ENCODE measurements around the gene CWC27.

Gene CWC27

GRCh38 chr5:64971513-64971912 lies 202.8 kb downstream of the CWC27 start:
- CTCF ChIA-PET, result interaction anchor here (0.8 kb wide), 1 partner anchor 15 kb away, joined by 3 read pairs; no protein-coding TSS in a partner anchor
- Histone ChIP-seq H3K36me3 (ENCODE audit: control insufficient read depth in 2 of 2, insufficient read depth in 1 of 2, low read length in 2 of 2) (peaks cover 0 to 4% of the 10 kb centered on the region in 2 experiments; a peak in 1 of 3 replicates), H3K4me3 (ENCODE audit: low read depth, low read length) (no peak overlapping the region), H3K9me3 (ENCODE audit: control insufficient read depth, insufficient read depth, low read depth, low read length) (no peaks in the 10 kb centered on the region), H3K27ac (ENCODE audit: extremely low read depth, low read depth, low read length) (no peak overlapping the region), H3K4me1 (ENCODE audit: control insufficient read depth, insufficient read depth, low read length) (no peaks in the 10 kb centered on the region)
- TF ChIP-seq ZNF155 (tag by site-specific recombination; IDR thresholded peaks at IDR 0.05) (no peak), ZNF707 (tag by site-specific recombination; IDR thresholded peaks at IDR 0.05) (no peak), ZNF248 (tag by site-specific recombination; IDR thresholded peaks at IDR 0.05) (no peak), PRDM2 (tag by site-specific recombination; IDR thresholded peaks at IDR 0.05; ENCODE audit: borderline replicate concordance) (no peak)
- POLR2A ChIA-PET, result no interaction called here

GRCh38 chr5:64971990-64972389 lies 203.3 kb downstream of the CWC27 start:
- Histone ChIP-seq H3K9me3 (ENCODE audit: control insufficient read depth, insufficient read depth, low read depth, low read length) (no peaks in the 10 kb centered on the region), H3K27ac (ENCODE audit: extremely low read depth, low read depth, low read length) (no peak overlapping the region), H3K36me3 (ENCODE audit: control insufficient read depth in 2 of 2, insufficient read depth in 1 of 2, low read length in 2 of 2) (peaks cover 0 to 4% of the 10 kb centered on the region in 2 experiments; a peak in 1 of 3 replicates), H3K4me3 (ENCODE audit: low read depth, low read length) (no peak overlapping the region), H3K4me1 (ENCODE audit: control insufficient read depth, insufficient read depth, low read length) (no peaks in the 10 kb centered on the region)
- TF ChIP-seq FEZF1 (tag by site-specific recombination; IDR thresholded peaks at IDR 0.05) (no peak), ZNF426 (tag by site-specific recombination; IDR thresholded peaks at IDR 0.05) (no peak), ZNF48 (tag by site-specific recombination; IDR thresholded peaks at IDR 0.05) (no peak), ZFP3 (tag by site-specific recombination; IDR thresholded peaks at IDR 0.05; ENCODE audit: low read depth) (no peak)
- CTCF ChIA-PET, result interaction anchor here (0.8 kb wide), 1 partner anchor 15 kb away, joined by 3 read pairs; no protein-coding TSS in a partner anchor
- POLR2A ChIA-PET, result no interaction called here

DNA sequence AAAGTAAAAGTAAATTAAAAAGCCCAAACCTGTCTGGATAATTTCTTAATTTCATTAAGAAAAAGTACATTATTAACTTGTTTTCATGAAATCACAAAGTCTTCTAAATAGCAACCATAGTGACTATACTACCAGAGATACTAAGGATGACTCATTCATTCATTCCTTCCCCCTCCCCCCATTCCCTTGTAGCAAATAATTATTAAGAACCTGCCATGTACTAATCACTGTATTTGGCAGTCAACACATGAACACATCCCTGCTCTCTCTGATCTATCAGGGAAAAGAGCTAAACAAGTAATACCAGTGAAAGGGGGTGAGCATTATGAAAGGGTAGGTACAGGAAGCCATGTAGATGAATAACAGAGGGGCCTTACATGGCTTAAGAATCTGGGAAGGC lies 203.9 kb downstream of the CWC27 start:
- H3K27ac ChIP-seq (ENCODE audit: extremely low read depth, low read depth, low read length), result no peak overlapping the region
- peaks cover 2 to 4% of the 10 kb centered on the region in 2 experiments; a peak in 2 of 3 replicates for H3K36me3 ChIP-seq (ENCODE audit: control insufficient read depth in 2 of 2, insufficient read depth in 1 of 2, low read length in 2 of 2)
- ChIA-PET CTCF (interaction anchor here (0.5 kb wide), 1 partner anchor 27 kb away, joined by 3 read pairs; no protein-coding TSS in a partner anchor), POLR2A (no interaction called here)
- H3K9me3 ChIP-seq (ENCODE audit: control insufficient read depth, insufficient read depth, low read depth, low read length), result no peaks in the 10 kb centered on the region
- no peak for TF ChIP-seq ZNF560 (tag by site-specific recombination; IDR thresholded peaks at IDR 0.05; ENCODE audit: borderline replicate concordance)
- TF ChIP-seq ZNF24 (tag by site-specific recombination; IDR thresholded peaks at IDR 0.05), result no peak
- no peak for TF ChIP-seq ZNF169 (tag by site-specific recombination; IDR thresholded peaks at IDR 0.05)
- no peak for TF ChIP-seq ZNF571 (tag by site-specific recombination; IDR thresholded peaks at IDR 0.05)
- no peak for TF ChIP-seq KLF1 (tag by site-specific recombination; IDR thresholded peaks at IDR 0.05)
- TF ChIP-seq ZNF426 (tag by site-specific recombination; IDR thresholded peaks at IDR 0.05), result no peak
- TF ChIP-seq ZNF701 (tag by site-specific recombination; IDR thresholded peaks at IDR 0.05), result no peak
- TF ChIP-seq ZNF580 (tag by site-specific recombination; IDR thresholded peaks at IDR 0.05), result no peak
- TF ChIP-seq, protein P1, sequence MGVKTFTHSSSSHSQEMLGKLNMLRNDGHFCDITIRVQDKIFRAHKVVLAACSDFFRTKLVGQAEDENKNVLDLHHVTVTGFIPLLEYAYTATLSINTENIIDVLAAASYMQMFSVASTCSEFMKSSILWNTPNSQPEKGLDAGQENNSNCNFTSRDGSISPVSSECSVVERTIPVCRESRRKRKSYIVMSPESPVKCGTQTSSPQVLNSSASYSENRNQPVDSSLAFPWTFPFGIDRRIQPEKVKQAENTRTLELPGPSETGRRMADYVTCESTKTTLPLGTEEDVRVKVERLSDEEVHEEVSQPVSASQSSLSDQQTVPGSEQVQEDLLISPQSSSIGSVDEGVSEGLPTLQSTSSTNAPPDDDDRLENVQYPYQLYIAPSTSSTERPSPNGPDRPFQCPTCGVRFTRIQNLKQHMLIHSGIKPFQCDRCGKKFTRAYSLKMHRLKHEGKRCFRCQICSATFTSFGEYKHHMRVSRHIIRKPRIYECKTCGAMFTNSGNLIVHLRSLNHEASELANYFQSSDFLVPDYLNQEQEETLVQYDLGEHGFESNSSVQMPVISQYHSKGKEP (tag by site-specific recombination; IDR thresholded peaks at IDR 0.05), result no peak
- H3K4me3 ChIP-seq (ENCODE audit: low read depth, low read length), result no peak overlapping the region
- no peaks in the 10 kb centered on the region for H3K4me1 ChIP-seq (ENCODE audit: control insufficient read depth, insufficient read depth, low read length)
